ENCODE data around the gene CMIP.

The CMIP gene

DNA sequence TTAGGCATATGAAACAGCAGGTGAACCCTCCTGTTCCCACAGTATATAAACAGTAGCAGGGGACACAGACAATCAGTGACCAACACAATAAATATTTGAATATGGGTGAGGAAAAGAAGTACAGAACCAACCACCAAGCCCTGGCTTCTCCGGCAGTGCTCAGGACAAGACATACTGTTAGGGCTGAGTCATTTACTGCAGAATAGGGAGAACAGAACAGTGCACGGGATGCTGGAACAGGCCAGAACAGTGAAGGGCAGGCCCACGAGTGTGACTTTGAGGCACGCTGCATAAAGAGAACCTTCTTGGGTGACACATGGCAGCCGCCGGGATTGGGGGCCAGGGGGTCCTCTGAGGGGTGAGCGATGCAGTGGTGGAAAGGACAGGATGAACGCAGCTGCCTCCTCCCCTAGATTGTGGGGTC, 160.4 kb downstream of the CMIP start:
- Histone ChIP-seq H3K27me3 (ENCODE audit: low read length) (no peaks in the 10 kb centered on the region), H3K9me2 (replicated peaks; ENCODE audit: insufficient read depth, low read length) (no peaks in the 10 kb centered on the region), H3F3A (ENCODE audit: insufficient read depth) (no peaks in the 10 kb centered on the region), H3K9me3 (ENCODE audit: insufficient read depth, low read length) (no peaks in the 10 kb centered on the region), H3K79me2 (ENCODE audit: insufficient read depth, low read length) (no peaks in the 10 kb centered on the region), H3K9ac (ENCODE audit: low read length) (no peak overlapping the region), H3K4me3 (ENCODE audit: insufficient read depth, low read length, poor library complexity, severe bottlenecking) (no peak overlapping the region), H3K27ac (ENCODE audit: low read depth, low read length) (no peak overlapping the region), H2AFZ (ENCODE audit: low read depth, low read length, severe bottlenecking) (no peak overlapping the region), H3K36me3 (ENCODE audit: low read length) (no peaks in the 10 kb centered on the region), H3K4me2 (ENCODE audit: low read depth, low read length, poor library complexity, severe bottlenecking) (no peak overlapping the region), H4K20me1 (ENCODE audit: low read depth, low read length) (no peaks in the 10 kb centered on the region; the same call in 1 of the 2 replicates)
- TF ChIP-seq EZH2phosphoT487 (conservative IDR thresholded peaks at IDR 0.05; ENCODE audit: low read length) (no peak), CTCF (IDR thresholded peaks at IDR 0.05; ENCODE audit: insufficient read depth, low read length, poor library complexity, severe bottlenecking) (no peak)

DNA sequence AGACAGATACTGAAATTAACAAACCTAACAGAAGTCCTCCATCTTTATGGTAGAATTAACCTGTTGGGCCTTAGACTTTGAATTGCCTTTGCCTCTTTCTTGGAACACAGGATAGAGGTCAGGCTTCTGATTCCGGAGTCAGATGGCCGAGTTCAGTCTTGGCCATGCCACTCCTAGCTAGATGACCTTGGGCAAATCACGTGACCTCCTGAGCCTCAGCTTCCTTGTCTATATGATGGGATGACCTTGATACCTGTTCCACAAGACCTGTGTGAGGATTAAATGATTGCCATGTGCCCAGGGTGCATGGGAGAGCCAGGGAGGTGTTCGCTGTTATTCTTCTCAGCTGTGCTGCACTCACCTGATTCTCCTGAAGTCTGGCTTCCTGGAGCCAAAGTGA, 161.4 kb downstream of the CMIP start:
- Histone ChIP-seq H3K79me2 (ENCODE audit: insufficient read depth, low read length) (no peaks in the 10 kb centered on the region), H3K27me3 (ENCODE audit: low read length) (no peaks in the 10 kb centered on the region)

DNA sequence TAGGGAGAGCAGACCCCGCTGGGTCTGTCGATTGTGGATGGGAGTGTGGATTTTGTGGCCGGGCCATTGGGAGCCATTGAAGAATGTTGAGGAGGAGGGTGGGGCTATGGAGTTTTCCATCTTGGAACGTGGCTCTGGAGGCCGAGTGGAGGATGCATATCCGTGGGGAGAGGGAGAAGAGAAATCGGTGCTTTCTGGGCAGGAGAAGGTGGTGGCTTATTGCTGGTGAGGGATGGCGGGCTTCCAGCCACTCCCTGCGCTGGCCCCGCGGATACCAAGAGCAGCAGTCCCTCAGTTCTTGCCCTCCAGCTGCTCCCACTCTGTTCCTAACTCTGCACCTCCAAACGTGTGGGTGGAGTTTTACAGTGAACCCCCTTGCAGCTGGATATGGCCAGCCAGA, 162.4 kb downstream of the CMIP start:
- Histone ChIP-seq H3K9me3 (ENCODE audit: insufficient read depth, low read length) (no peaks in the 10 kb centered on the region), H3K4me3 (ENCODE audit: insufficient read depth, low read length, poor library complexity, severe bottlenecking) (no peak overlapping the region), H3K4me2 (ENCODE audit: low read depth, low read length, poor library complexity, severe bottlenecking) (no peak overlapping the region), H2AFZ (ENCODE audit: low read depth, low read length, severe bottlenecking) (no peak overlapping the region), H3K79me2 (ENCODE audit: insufficient read depth, low read length) (no peaks in the 10 kb centered on the region), H3K9ac (ENCODE audit: low read length) (no peak overlapping the region), H3K27me3 (ENCODE audit: low read length) (no peaks in the 10 kb centered on the region), H3K36me3 (ENCODE audit: low read length) (no peaks in the 10 kb centered on the region), H3K9me2 (replicated peaks; ENCODE audit: insufficient read depth, low read length) (no peaks in the 10 kb centered on the region), H4K20me1 (ENCODE audit: low read depth, low read length) (no peaks in the 10 kb centered on the region), H3F3A (ENCODE audit: insufficient read depth) (no peaks in the 10 kb centered on the region), H3K27ac (ENCODE audit: low read depth, low read length) (no peak overlapping the region)
- no peak for TF ChIP-seq CTCF (IDR thresholded peaks at IDR 0.05; ENCODE audit: insufficient read depth, low read length, poor library complexity, severe bottlenecking)
- no peak for TF ChIP-seq EZH2phosphoT487 (conservative IDR thresholded peaks at IDR 0.05; ENCODE audit: low read length)

More for the DNA sequence above, 161.4 kb downstream of the CMIP start:
- no peaks in the 10 kb centered on the region for H3F3A ChIP-seq (ENCODE audit: insufficient read depth)
- H3K9ac ChIP-seq (ENCODE audit: low read length): no peak overlapping the region
- H3K4me2 ChIP-seq (ENCODE audit: low read depth, low read length, poor library complexity, severe bottlenecking): no peak overlapping the region
- no peaks in the 10 kb centered on the region for H3K9me2 ChIP-seq (replicated peaks; ENCODE audit: insufficient read depth, low read length)
- no peak overlapping the region for H3K4me3 ChIP-seq (ENCODE audit: insufficient read depth, low read length, poor library complexity, severe bottlenecking)
- H3K36me3 ChIP-seq (ENCODE audit: low read length): no peaks in the 10 kb centered on the region
- no peak overlapping the region for H2AFZ ChIP-seq (ENCODE audit: low read depth, low read length, severe bottlenecking)
- no peaks in the 10 kb centered on the region for H4K20me1 ChIP-seq (ENCODE audit: low read depth, low read length)
- no peaks in the 10 kb centered on the region for H3K9me3 ChIP-seq (ENCODE audit: insufficient read depth, low read length)
- TF ChIP-seq EZH2phosphoT487 (conservative IDR thresholded peaks at IDR 0.05; ENCODE audit: low read length): no peak
- no peak for TF ChIP-seq CTCF (IDR thresholded peaks at IDR 0.05; ENCODE audit: insufficient read depth, low read length, poor library complexity, severe bottlenecking)
- H3K27ac ChIP-seq (ENCODE audit: low read depth, low read length): no peak overlapping the region
